Loucy (cell line): Measurements from ENCODE around the gene ARHGEF25.
A peak's percentile ranks its signal among the peaks of the same experiment; 100 is the strongest.

ENCODE experiments used
- H2AFZ ChIP-seq: fragments of 200-600 bp; sonication (generic); 2 replicates; pipeline ENCODE4 v1.6.0; 2016; ENCODE audit warnings: antibody characterized with exemption, mild to moderate bottlenecking, low read length, moderate library complexity
- H3F3A ChIP-seq: fragments of 200-600 bp; 2 replicates; pipeline ENCODE4 v1.6.0; 2016; ENCODE audit warnings: antibody characterized with exemption, low read depth, mild to moderate bottlenecking
- H3K27me3 ChIP-seq: fragments of 200-600 bp; sonication (generic); 2 replicates; pipeline ENCODE4 v1.6.1; 2014; ENCODE audit warnings: low read length, mild to moderate bottlenecking; ENCODE audit not compliant: insufficient read depth, poor library complexity, severe bottlenecking
- H3K36me3 ChIP-seq: fragments of 200-600 bp; sonication (generic); 2 replicates; pipeline ENCODE4 v1.6.1; 2016; ENCODE audit warnings: low read length; ENCODE audit not compliant: insufficient read depth
- H3K4me1 ChIP-seq: fragments of 200-600 bp; sonication (generic); 2 replicates; pipeline ENCODE4 v1.5.1; 2014; ENCODE audit warnings: low read length, mild to moderate bottlenecking; ENCODE audit not compliant: insufficient read depth, poor library complexity, severe bottlenecking
- H3K4me2 ChIP-seq: fragments of 200-600 bp; sonication (generic); 2 replicates; pipeline ENCODE4 v1.6.0; 2014; ENCODE audit warnings: antibody characterized with exemption, low read length, low read depth, mild to moderate bottlenecking; ENCODE audit not compliant: poor library complexity, severe bottlenecking
- H3K4me3 ChIP-seq: fragments of 200-600 bp; sonication (generic); 2 replicates; pipeline ENCODE4 v1.5.1; 2014; ENCODE audit warnings: low read length, mild to moderate bottlenecking, mixed read lengths; ENCODE audit not compliant: poor library complexity, severe bottlenecking
- H3K79me2 ChIP-seq: fragments of 200-600 bp; sonication (generic); 2 replicates; pipeline ENCODE4 v1.6.1; 2014; ENCODE audit warnings: low read length; ENCODE audit not compliant: insufficient read depth
- H3K9ac ChIP-seq: fragments of 200-600 bp; sonication (generic); 2 replicates; pipeline ENCODE4 v1.6.0; 2014; ENCODE audit warnings: mild to moderate bottlenecking, low read depth, low read length, moderate library complexity; ENCODE audit not compliant: poor library complexity, severe bottlenecking
- H3K9me2 ChIP-seq: fragments of 200-600 bp; sonication (generic); replicated peaks from 2 replicates; pipeline ENCODE4 v1.6.1; 2016; ENCODE audit warnings: low read depth, low read length, mixed read lengths
- H3K9me3 ChIP-seq: fragments of 200-600 bp; sonication (generic); 2 replicates; pipeline ENCODE4 v1.6.1; 2014; ENCODE audit warnings: mild to moderate bottlenecking, antibody characterized with exemption, low read length, low read depth; ENCODE audit not compliant: insufficient read depth
- H4K20me1 ChIP-seq: fragments of 200-600 bp; sonication (generic); 2 replicates; pipeline ENCODE4 v1.6.0; 2014; ENCODE audit warnings: antibody characterized with exemption, low read length, mild to moderate bottlenecking; ENCODE audit not compliant: insufficient read depth, poor library complexity, severe bottlenecking
- EZH2phosphoT487 ChIP-seq: fragments of 200-600 bp; IDR thresholded peaks from 2 replicates; pipeline ENCODE4 v1.6.1; 2018; ENCODE audit warnings: antibody characterized with exemption, mild to moderate bottlenecking, moderate library complexity, borderline replicate concordance
- TF ChIP-seq, protein P1 (sequence below): fragments of 200-600 bp; sonication (generic); conservative IDR thresholded peaks from 2 replicates; pipeline ENCODE4 v1.5.1; 2014; ENCODE audit warnings: mild to moderate bottlenecking, antibody characterized with exemption, low read length

The ARHGEF25 gene

GRCh38 chr12:57609781-57610553 is 1.3 kb upstream of the ARHGEF25 start:
- Histone ChIP-seq H3K27me3 (no peaks in the 10 kb centered on the region), H3K4me1 (peaks cover 38% of the 10 kb centered on the region), H3K4me3 (no peak overlapping the region), H3K9me2 (no peaks in the 10 kb centered on the region), H3F3A (no peaks in the 10 kb centered on the region), H3K36me3 (no peaks in the 10 kb centered on the region), H3K4me2 (no peak overlapping the region), H3K9ac (no peak overlapping the region), H4K20me1 (no peaks in the 10 kb centered on the region), H2AFZ (no peak overlapping the region), H3K79me2 (no peaks in the 10 kb centered on the region), H3K9me3 (no peaks in the 10 kb centered on the region)
- TF ChIP-seq EZH2phosphoT487, result no peak
- TF ChIP-seq, protein P1, sequence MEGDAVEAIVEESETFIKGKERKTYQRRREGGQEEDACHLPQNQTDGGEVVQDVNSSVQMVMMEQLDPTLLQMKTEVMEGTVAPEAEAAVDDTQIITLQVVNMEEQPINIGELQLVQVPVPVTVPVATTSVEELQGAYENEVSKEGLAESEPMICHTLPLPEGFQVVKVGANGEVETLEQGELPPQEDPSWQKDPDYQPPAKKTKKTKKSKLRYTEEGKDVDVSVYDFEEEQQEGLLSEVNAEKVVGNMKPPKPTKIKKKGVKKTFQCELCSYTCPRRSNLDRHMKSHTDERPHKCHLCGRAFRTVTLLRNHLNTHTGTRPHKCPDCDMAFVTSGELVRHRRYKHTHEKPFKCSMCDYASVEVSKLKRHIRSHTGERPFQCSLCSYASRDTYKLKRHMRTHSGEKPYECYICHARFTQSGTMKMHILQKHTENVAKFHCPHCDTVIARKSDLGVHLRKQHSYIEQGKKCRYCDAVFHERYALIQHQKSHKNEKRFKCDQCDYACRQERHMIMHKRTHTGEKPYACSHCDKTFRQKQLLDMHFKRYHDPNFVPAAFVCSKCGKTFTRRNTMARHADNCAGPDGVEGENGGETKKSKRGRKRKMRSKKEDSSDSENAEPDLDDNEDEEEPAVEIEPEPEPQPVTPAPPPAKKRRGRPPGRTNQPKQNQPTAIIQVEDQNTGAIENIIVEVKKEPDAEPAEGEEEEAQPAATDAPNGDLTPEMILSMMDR, result no peak

DNA sequence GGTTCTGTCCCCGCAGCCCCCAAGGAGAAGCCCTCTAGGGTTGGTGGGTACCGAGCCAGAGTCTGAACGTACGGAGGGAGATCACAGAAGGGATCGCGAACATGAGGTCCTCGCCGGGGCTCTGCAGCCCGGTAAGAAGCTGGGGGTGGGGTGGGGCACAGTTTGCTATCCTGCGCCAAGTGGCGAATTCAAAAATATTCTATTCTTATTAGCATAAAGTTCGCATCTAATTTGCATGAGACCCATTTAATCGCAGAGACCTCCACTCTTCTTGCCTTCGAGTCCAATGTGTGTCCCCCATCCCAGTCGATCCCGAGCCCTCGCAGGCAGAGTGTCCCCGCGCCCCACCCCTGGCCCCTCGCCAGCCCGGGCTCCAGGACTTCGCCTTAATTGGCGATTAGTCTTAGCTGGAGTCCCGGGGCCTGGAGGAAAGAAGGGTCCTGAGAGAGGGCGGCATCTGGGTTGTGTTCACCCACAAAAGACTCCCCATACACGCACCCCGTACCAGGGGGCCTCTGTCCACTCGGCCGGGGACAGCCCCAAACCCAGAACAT is 604 bp upstream of the ARHGEF25 start:
- Histone ChIP-seq H4K20me1 (no peaks in the 10 kb centered on the region), H3K4me1 (peaks cover 36% of the 10 kb centered on the region), H3K36me3 (no peaks in the 10 kb centered on the region), H3K27me3 (no peaks in the 10 kb centered on the region), H3K9me2 (no peaks in the 10 kb centered on the region), H3K9me3 (no peaks in the 10 kb centered on the region), H3K79me2 (no peaks in the 10 kb centered on the region), H3K9ac (peak overlapping the region; percentile 91), H2AFZ (peak overlapping the region; percentile 97), H3K4me2 (peak overlapping the region; percentile 59), H3F3A (no peaks in the 10 kb centered on the region), H3K4me3 (peak overlapping the region; percentile 85)
- no peak for TF ChIP-seq EZH2phosphoT487
- TF ChIP-seq, protein P1, result no peak

GRCh38 chr12:57611827-57612710 is 834 bp downstream of the ARHGEF25 start:
- Histone ChIP-seq H3K4me1 (peaks cover 27% of the 10 kb centered on the region), H3F3A (no peaks in the 10 kb centered on the region), H2AFZ (0 out of 2 replicates have a peak overlapping the region, but pooled peaks have one; percentile 0), H3K4me3 (peak overlapping the region; percentile 85), H3K4me2 (peak overlapping the region; percentile 59), H4K20me1 (no peaks in the 10 kb centered on the region), H3K79me2 (no peaks in the 10 kb centered on the region), H3K9me2 (no peaks in the 10 kb centered on the region), H3K9me3 (no peaks in the 10 kb centered on the region), H3K9ac (peak overlapping the region; percentile 91), H3K36me3 (no peaks in the 10 kb centered on the region), H3K27me3 (no peaks in the 10 kb centered on the region)
- TF ChIP-seq EZH2phosphoT487, result no peak
- TF ChIP-seq, protein P1, result no peak
